K562 (cell line): ENCODE data around the gene MET. TPM values are rescaled to one million over a fixed set of nuclear protein-coding genes. Genes with fewer than 3 reads are reported as not detected.

Experiments
- ATF1 ChIP-seq, 2 experiments: fragments of 450-650 bp in 1 of 2; IDR thresholded peaks; 2 replicates each; pipeline ENCODE4 v1.6.1; 2016; ENCODE audit warnings: missing compliant biosample characterization in 1 of 2, missing genetic modification characterization in 1 of 2
- BRD4 ChIP-seq: fragments of 200-600 bp; sonication (generic); IDR thresholded peaks from 2 replicates; pipeline ENCODE4 v1.6.1; 2017; ENCODE audit warnings: inconsistent platforms
- ETV5 ChIP-seq: sonication (generic); formaldehyde crosslinking; IDR thresholded peaks from 2 replicates; pipeline ENCODE4 v1.4.0; 2020; ENCODE audit warnings: low read depth, mild to moderate bottlenecking, missing genetic modification reagents
- FOXA3 ChIP-seq, 2 experiments: fragments of 450-650 bp in 1 of 2; sonication (generic) in 1 of 2; formaldehyde crosslinking; IDR thresholded peaks in 1 of 2; conservative IDR thresholded peaks in 1 of 2; 2 replicates each; pipeline versions ENCODE4 v1.4.0 to v1.8.0; 2020 to 2022; ENCODE audit warnings: mild to moderate bottlenecking in 2 of 2, missing genetic modification reagents in 1 of 2
- PHF21A ChIP-seq: fragments of 450-650 bp; IDR thresholded peaks from 2 replicates; pipeline ENCODE4 v1.6.1; 2017; ENCODE audit warnings: low read depth, borderline replicate concordance
- PPARD ChIP-seq: fragments of 250-450 bp; sonication (Bioruptor Pico); IDR thresholded peaks from 2 replicates; pipeline ENCODE4 v1.8.0; 2022; ENCODE audit warnings: inconsistent platforms, mild to moderate bottlenecking, moderate library complexity
- SREBF1 ChIP-seq: fragments of 150-350 bp; IDR thresholded peaks from 2 replicates; pipeline ENCODE4 v1.6.1; 2014; ENCODE audit warnings: antibody characterized with exemption, low read depth, low read length, borderline replicate concordance
- SUPT5H ChIP-seq: fragments of 450-650 bp; IDR thresholded peaks from 2 replicates; pipeline ENCODE4 v1.6.1; 2016
- TAF7 ChIP-seq: fragments of 450-650 bp; IDR thresholded peaks from 2 replicates; pipeline ENCODE4 v1.6.1; 2016; ENCODE audit warnings: missing genetic modification characterization, missing compliant biosample characterization
- TRIM28 ChIP-seq: fragments of 450-650 bp; IDR thresholded peaks from 2 replicates; pipeline ENCODE4 v1.6.1; 2017
- WHSC1 ChIP-seq: IDR thresholded peaks from one replicate; pipeline ENCODE4 v1.6.1; 2012; ENCODE audit warnings: low read length, control low read depth, inconsistent platforms
- ZBTB8A ChIP-seq: fragments of 450-650 bp; IDR thresholded peaks from 2 replicates; pipeline ENCODE4 v1.6.1; 2018; ENCODE audit warnings: mild to moderate bottlenecking, moderate library complexity; ENCODE audit not compliant: partially characterized antibody
- ZNF143 ChIP-seq: sonication (generic); formaldehyde crosslinking; IDR thresholded peaks from 2 replicates; pipeline ENCODE4 v1.9.0; 2022; ENCODE audit warnings: mild to moderate bottlenecking, missing genetic modification reagents
- ZSCAN29 ChIP-seq: fragments of 450-650 bp; IDR thresholded peaks from 2 replicates; pipeline ENCODE4 v1.6.1; 2017
- polyA plus RNA-seq, 8 experiments: library from polyadenylated mRNA; depleted of rRNA in 4 of 8; stranded (reverse) in 5 of 8; unstranded in 3 of 8; fragments of >200 nt; fragmentation: Nextera tagmentation in 2 of 8; fragmentation: Illumina TruSeq in 1 of 8; extraction: Ambion mirVana in 2 of 8; extraction: Trizol in 1 of 8; gene quantifications; 2 replicates each; pipeline versions ENCODE4 v1.2.1 to v1.2.3, GENCODE V29; 2011 to 2014; ENCODE audit warnings: inconsistent platforms in 1 of 8, missing spikeins in 1 of 8
- total RNA-seq, 7 experiments: library from RNA; depleted of rRNA in 6 of 7; stranded (reverse); fragments of >200 nt in 6 of 7; fragmentation: Illumina TruSeq in 2 of 7; extraction: Trizol in 2 of 7; gene quantifications; 2 replicates each; pipeline versions ENCODE4 v1.2.1 to v1.2.3, GENCODE V29; 2011 to 2021; ENCODE audit warnings: low replicate concordance in 1 of 7
- TF ChIP-seq, protein P1 (sequence below): fragments of 450-650 bp; IDR thresholded peaks from 2 replicates; pipeline ENCODE4 v1.6.1; 2014; ENCODE audit warnings: low read depth, mild to moderate bottlenecking, moderate library complexity, borderline replicate concordance
- TF ChIP-seq, protein P2 (sequence below): IDR thresholded peaks from 2 replicates; pipeline ENCODE4 v1.6.1; 2011; ENCODE audit warnings: borderline replicate concordance, low read depth, mild to moderate bottlenecking, moderate library complexity, low read length; ENCODE audit not compliant: insufficient read depth, poor library complexity, severe bottlenecking
- TF ChIP-seq, protein P3 (sequence below), 2 experiments: fragments of 250-450 bp in 1 of 2; fragments of 450-650 bp in 1 of 2; sonication (Bioruptor Pico) in 1 of 2; IDR thresholded peaks; 2 replicates each; pipeline versions ENCODE4 v1.6.1 to v1.8.0; 2016 to 2021; ENCODE audit warnings: mild to moderate bottlenecking in 2 of 2, moderate library complexity in 2 of 2, missing compliant biosample characterization in 1 of 2, missing genetic modification characterization in 1 of 2
- TF ChIP-seq, protein P4 (sequence below): IDR thresholded peaks from 2 replicates; pipeline ENCODE4 v1.6.1; 2016; ENCODE audit warnings: missing genetic modification characterization, missing compliant biosample characterization
- TF ChIP-seq, protein P5 (sequence below): fragments of 250-450 bp; sonication (Bioruptor Pico); IDR thresholded peaks from 2 replicates; pipeline ENCODE4 v1.9.0; 2021; ENCODE audit warnings: mild to moderate bottlenecking, inconsistent platforms

Gene MET
- total and polyA plus RNA-seq, 9 of the 15 experiments (the other 6 are each of a cell fraction or from before 2014, with no cell fraction given) = 0.84 to 2.4 (median 1.1) TPM

DNA sequence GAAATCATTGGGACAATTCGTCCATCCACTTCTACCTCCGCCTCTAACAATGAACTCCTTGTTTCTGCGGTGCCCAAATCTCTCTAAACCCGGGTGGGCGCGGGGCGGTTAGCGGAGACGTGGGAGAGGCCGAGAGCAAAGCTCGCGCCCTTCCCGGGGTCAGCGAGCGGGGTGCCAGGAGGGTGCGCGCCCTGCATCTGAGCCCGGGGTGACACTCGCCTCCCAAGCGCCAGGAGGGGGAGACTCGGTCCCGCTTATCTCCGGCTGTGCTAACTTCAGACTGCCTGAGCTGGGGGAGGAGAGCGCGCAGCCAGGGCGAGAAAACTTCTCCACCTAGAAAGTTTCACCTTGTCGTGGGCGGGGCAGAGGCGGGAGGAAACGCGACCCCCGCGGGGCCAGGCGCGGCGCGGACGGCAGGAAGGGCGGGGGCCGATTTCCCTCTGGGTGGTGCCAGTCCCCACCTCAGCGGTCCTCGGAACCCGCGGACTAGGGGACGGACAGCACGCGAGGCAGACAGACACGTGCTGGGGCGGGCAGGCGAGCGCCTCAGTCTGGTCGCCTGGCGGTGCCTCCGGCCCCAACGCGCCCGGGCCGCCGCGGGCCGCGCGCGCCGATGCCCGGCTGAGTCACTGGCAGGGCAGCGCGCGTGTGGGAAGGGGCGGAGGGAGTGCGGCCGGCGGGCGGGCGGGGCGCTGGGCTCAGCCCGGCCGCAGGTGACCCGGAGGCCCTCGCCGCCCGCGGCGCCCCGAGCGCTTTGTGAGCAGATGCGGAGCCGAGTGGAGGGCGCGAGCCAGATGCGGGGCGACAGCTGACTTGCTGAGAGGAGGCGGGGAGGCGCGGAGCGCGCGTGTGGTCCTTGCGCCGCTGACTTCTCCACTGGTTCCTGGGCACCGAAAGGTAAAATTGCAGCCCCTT, at the start of gene MET (continued):
- TF ChIP-seq, protein P1, sequence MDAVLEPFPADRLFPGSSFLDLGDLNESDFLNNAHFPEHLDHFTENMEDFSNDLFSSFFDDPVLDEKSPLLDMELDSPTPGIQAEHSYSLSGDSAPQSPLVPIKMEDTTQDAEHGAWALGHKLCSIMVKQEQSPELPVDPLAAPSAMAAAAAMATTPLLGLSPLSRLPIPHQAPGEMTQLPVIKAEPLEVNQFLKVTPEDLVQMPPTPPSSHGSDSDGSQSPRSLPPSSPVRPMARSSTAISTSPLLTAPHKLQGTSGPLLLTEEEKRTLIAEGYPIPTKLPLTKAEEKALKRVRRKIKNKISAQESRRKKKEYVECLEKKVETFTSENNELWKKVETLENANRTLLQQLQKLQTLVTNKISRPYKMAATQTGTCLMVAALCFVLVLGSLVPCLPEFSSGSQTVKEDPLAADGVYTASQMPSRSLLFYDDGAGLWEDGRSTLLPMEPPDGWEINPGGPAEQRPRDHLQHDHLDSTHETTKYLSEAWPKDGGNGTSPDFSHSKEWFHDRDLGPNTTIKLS = no peak
- TF ChIP-seq TAF7 (tag) = no peak
- no peak for TF ChIP-seq ETV5 (CRISPR knock-in tag)
- TF ChIP-seq, protein P2, sequence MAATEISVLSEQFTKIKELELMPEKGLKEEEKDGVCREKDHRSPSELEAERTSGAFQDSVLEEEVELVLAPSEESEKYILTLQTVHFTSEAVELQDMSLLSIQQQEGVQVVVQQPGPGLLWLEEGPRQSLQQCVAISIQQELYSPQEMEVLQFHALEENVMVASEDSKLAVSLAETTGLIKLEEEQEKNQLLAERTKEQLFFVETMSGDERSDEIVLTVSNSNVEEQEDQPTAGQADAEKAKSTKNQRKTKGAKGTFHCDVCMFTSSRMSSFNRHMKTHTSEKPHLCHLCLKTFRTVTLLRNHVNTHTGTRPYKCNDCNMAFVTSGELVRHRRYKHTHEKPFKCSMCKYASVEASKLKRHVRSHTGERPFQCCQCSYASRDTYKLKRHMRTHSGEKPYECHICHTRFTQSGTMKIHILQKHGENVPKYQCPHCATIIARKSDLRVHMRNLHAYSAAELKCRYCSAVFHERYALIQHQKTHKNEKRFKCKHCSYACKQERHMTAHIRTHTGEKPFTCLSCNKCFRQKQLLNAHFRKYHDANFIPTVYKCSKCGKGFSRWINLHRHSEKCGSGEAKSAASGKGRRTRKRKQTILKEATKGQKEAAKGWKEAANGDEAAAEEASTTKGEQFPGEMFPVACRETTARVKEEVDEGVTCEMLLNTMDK = peak; percentile 11
- no peak for TF ChIP-seq BRD4
- TF ChIP-seq FOXA3 (CRISPR knock-in tag; conservative IDR thresholded peaks at IDR 0.05 in 1 of 2, IDR thresholded peaks at IDR 0.05 in 1 of 2) = no peak
- TF ChIP-seq SREBF1 = no peak
- TF ChIP-seq ZNF143 = no peak
- no peak for TF ChIP-seq PHF21A
- TF ChIP-seq PPARD = no peak
- TF ChIP-seq TRIM28 = no peak
- TF ChIP-seq ZSCAN29 = no peak
- no peak for TF ChIP-seq SUPT5H
- TF ChIP-seq ATF1 (CRISPR knock-in tag; IDR thresholded peaks at IDR 0.05) = no peak
- TF ChIP-seq ATF1 (tag; IDR thresholded peaks at IDR 0.05) = no peak; the same call in 1 of the 2 replicates
- TF ChIP-seq, protein P3, sequence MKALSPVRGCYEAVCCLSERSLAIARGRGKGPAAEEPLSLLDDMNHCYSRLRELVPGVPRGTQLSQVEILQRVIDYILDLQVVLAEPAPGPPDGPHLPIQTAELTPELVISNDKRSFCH (CRISPR knock-in tag; IDR thresholded peaks at IDR 0.05) = no peak
- TF ChIP-seq, protein P3 (tag; IDR thresholded peaks at IDR 0.05) = no peak
- no peak for TF ChIP-seq ZBTB8A
- TF ChIP-seq, protein P4, sequence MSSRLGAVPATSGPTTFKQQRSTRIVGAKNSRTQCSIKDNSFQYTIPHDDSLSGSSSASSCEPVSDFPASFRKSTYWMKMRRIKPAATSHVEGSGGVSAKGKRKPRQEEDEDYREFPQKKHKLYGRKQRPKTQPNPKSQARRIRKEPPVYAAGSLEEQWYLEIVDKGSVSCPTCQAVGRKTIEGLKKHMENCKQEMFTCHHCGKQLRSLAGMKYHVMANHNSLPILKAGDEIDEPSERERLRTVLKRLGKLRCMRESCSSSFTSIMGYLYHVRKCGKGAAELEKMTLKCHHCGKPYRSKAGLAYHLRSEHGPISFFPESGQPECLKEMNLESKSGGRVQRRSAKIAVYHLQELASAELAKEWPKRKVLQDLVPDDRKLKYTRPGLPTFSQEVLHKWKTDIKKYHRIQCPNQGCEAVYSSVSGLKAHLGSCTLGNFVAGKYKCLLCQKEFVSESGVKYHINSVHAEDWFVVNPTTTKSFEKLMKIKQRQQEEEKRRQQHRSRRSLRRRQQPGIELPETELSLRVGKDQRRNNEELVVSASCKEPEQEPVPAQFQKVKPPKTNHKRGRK (tag) = no peak
- TF ChIP-seq WHSC1 = no peak
- TF ChIP-seq, protein P5, sequence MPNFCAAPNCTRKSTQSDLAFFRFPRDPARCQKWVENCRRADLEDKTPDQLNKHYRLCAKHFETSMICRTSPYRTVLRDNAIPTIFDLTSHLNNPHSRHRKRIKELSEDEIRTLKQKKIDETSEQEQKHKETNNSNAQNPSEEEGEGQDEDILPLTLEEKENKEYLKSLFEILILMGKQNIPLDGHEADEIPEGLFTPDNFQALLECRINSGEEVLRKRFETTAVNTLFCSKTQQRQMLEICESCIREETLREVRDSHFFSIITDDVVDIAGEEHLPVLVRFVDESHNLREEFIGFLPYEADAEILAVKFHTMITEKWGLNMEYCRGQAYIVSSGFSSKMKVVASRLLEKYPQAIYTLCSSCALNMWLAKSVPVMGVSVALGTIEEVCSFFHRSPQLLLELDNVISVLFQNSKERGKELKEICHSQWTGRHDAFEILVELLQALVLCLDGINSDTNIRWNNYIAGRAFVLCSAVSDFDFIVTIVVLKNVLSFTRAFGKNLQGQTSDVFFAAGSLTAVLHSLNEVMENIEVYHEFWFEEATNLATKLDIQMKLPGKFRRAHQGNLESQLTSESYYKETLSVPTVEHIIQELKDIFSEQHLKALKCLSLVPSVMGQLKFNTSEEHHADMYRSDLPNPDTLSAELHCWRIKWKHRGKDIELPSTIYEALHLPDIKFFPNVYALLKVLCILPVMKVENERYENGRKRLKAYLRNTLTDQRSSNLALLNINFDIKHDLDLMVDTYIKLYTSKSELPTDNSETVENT = no peak
